ENCODE data around the gene GBF1. TPM values are rescaled to one million over a fixed set of nuclear protein-coding genes. Genes with fewer than 3 reads are reported as not detected.

The GBF1 gene
- total RNA-seq, 1 experiment from 2014 or later, result 23.7 TPM

DNA sequence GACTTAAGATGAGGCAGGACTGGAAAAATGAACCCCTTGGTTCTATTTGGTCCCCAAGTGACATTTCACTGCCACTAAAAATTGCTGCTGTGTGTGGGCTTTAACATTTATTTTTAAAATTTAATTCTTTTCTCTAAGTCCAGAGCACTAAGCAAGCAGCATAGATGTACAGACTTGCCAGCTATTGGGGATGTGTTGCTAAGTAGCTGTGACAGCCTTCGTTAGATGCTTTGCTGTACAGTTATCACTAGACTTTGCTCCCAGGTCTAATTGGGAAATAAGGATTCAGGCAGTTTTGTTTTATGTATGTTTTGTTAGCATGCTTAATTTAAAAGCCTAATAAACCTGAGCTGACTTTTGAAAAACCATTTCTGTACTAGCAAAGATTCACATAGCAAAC is 51.8 kb downstream of the GBF1 start:
- H3K9me3 ChIP-seq (ENCODE audit: control insufficient read depth, low read depth, low read length), result no peaks in the 10 kb centered on the region
- no peak overlapping the region for H2AFZ ChIP-seq (ENCODE audit: low read length)
- no peak overlapping the region for H2AK5ac ChIP-seq (ENCODE audit: insufficient read length, low read length)
- no peak overlapping the region for H3K9ac ChIP-seq (ENCODE audit: extremely low read depth, insufficient read length, low read length)
- no peak overlapping the region for H2BK15ac ChIP-seq (ENCODE audit: low read depth, low read length)
- H4K5ac ChIP-seq (ENCODE audit: insufficient read length, low read depth, low read length), result no peak overlapping the region
- no peak overlapping the region for H4K91ac ChIP-seq (ENCODE audit: insufficient read length, low read depth, low read length)
- no peak overlapping the region for H4K8ac ChIP-seq (replicated peaks; ENCODE audit: insufficient read length, low read depth, low read length)
- H3K23me2 ChIP-seq (ENCODE audit: insufficient read length, low read depth, low read length, poor library complexity, severe bottlenecking), result no peaks in the 10 kb centered on the region
- no peaks in the 10 kb centered on the region for H4K20me1 ChIP-seq (ENCODE audit: control insufficient read depth, insufficient read depth, insufficient read length)
- no peak overlapping the region for H2BK5ac ChIP-seq (ENCODE audit: insufficient read length, low read length)
- peaks cover 4 to 11% (median 6%) of the 10 kb centered on the region in 3 experiments; a peak in 4 of 7 replicates for H3K36me3 Mint-ChIP-seq (ENCODE audit: insufficient read depth in 1 of 3, low read depth in 3 of 3)
- H3K27ac ChIP-seq (ENCODE audit: insufficient read length, low read depth, low read length), result no peak overlapping the region
- H3K4me1 Mint-ChIP-seq, result no peaks in the 10 kb centered on the region
- no peaks in the 10 kb centered on the region for H3K27me3 ChIP-seq (ENCODE audit: insufficient read depth, low read length)
- no peak overlapping the region for H3K18ac ChIP-seq (ENCODE audit: insufficient read length, low read depth, low read length)
- no peak overlapping the region for H2BK12ac ChIP-seq (ENCODE audit: insufficient read length, low read depth, low read length)
- H2BK120ac ChIP-seq (ENCODE audit: low read depth, low read length, poor library complexity, severe bottlenecking), result no peak overlapping the region
- H3T11ph ChIP-seq (ENCODE audit: low read length), result no peak overlapping the region
- H3K4ac ChIP-seq (ENCODE audit: low read depth, low read length), result no peak overlapping the region
- H3K4me1 ChIP-seq (ENCODE audit: insufficient read depth, low read length), result no peaks in the 10 kb centered on the region
- H3K27me3 Mint-ChIP-seq (ENCODE audit: low read depth), result no peaks in the 10 kb centered on the region; the same call in 1 of the 2 replicates
- no peak overlapping the region for H3K14ac ChIP-seq (ENCODE audit: insufficient read depth, low read length)
- no peak for TF ChIP-seq CTCF (conservative IDR thresholded peaks at IDR 0.05)
- H2BK20ac ChIP-seq (ENCODE audit: low read depth, low read length, poor library complexity, severe bottlenecking), result no peak overlapping the region
- no peak for DNase-seq
- H3K9me3 Mint-ChIP-seq, result peaks cover 6 to 11% of the 10 kb centered on the region in 2 experiments
- H3K79me2 ChIP-seq (ENCODE audit: insufficient read depth, low read length), result no peaks in the 10 kb centered on the region
- no peak overlapping the region for H3K23ac ChIP-seq (ENCODE audit: insufficient read length, low read depth, low read length)
- no peak overlapping the region for H3K4me2 ChIP-seq (ENCODE audit: insufficient read depth, insufficient read length, low read length)
- no peak overlapping the region for H3K27ac Mint-ChIP-seq
- no peak overlapping the region for H3K56ac ChIP-seq (ENCODE audit: insufficient read length, low read depth, low read length)
- no peak overlapping the region for H3K4me3 Mint-ChIP-seq
- H3K79me1 ChIP-seq (ENCODE audit: insufficient read depth, low read depth, low read length, poor library complexity, severe bottlenecking), result no peaks in the 10 kb centered on the region
- no CpG with 5 or more reads among the region's 1 CpG for WGBS (ENCODE audit: extremely low coverage, insufficient read length, low lambda C conversion rate)
